NCI-H748 (cell line): Measurements from ENCODE around the gene SELENBP1.

Experiments
- DNase-seq: peaks from one replicate; lab custom pipeline; 2025; ENCODE audit not compliant: unreplicated experiment; lab: John Stamatoyannopoulos, UW

The SELENBP1 gene

GRCh38 chr1:151346082-151346768 lies 26.3 kb downstream of the SELENBP1 start:
- DNase-seq: no peak

DNA sequence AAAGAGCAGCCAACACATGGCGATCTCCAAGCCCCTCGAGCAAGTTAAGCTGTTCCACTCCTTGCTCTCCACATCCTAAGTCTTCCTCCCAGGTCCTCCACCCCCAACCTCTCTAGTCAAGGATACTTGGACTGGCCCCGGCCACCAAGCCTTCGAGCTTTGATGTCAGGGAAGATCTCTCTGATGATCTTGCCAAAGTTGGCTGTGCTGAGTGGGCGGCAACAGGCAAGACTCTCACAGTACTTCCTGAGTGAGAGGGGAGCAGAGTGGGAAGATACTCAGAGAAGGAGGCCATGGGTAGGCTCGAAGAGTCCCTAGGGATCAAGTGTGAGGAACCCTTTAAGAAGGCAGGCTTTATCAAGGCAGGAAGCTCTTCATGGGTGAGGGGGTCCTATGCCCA lies 28.2 kb downstream of the SELENBP1 start:
- no peak for DNase-seq

- no peak for DNase-seq
These were observed 28.9 kb downstream of the SELENBP1 start for GRCh38 chr1:151343587-151343986.

GRCh38 chr1:151342569-151342968 lies 29.9 kb downstream of the SELENBP1 start:
- DNase-seq: no peak

GRCh38 chr1:151342021-151342420 lies 30.5 kb downstream of the SELENBP1 start:
- DNase-seq: no peak

DNA sequence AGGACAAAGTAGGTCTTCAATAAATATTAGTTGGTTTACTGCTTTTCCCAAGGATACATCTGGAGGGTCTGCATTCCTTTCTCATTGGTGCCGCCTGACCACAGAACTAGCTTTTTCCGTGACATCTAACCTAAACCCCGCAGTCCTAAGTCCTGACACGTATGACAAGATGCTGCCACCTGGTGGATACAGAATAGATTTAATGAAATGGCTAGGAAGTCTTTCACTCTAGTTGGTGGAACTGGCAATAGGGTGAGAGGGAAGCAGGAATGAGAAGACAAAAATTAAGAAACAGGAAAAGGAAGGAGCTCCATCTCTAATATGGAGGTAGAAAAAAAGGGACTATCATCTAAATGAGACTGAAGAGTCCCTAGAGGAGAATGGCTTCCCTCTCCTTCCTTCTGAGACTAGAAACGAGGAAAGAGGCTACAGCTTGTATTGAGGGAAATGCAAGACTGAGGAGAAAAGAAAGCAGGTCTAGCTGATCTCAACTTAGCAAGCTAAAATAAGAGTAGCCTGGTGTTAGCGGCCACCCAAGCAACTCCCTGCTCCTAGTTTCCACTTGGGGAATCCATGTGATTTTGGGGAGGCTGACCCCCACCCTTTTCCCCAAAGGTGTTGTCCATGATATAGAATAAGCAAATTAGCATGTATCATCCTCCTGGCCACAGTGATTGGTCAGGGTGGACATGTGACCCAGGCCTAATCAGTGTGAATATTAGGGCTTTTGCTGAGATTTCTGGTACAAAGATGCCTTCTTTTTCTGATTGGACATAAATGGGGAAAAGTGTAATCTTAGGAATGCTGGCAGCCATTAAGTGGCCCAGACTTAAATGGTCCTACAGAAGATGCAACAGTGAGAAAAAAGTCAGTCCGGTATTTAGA lies 31.4 kb downstream of the SELENBP1 start:
- peak; percentile 81 for DNase-seq

- DNase-seq: no peak
These were observed 35.9 kb downstream of the SELENBP1 start for GRCh38 chr1:151336556-151336955.

DNA sequence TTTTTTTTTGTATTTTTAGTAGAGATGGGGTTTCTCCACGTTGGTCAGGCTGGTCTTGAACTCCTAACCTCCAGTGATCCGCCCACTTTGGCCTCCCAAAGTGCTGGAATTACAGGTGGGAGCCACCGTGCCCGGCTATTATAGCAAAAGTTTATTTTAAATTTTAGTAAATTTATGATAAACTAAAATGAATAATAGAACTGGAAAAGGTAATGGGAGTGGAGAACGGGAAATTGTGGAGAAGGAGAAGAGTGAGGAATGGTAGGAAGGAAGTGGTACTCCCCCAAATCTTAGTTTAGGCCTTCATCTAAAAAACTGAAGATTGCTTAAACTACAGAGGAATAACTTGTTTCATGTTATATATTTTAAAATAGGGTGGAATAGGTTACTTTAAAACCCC lies 37.7 kb downstream of the SELENBP1 start:
- no peak for DNase-seq

- peak; percentile 66 for DNase-seq
These were observed 44.4 kb downstream of the SELENBP1 start for GRCh38 chr1:151327903-151328674.

GRCh38 chr1:151327223-151327902 lies 45.1 kb downstream of the SELENBP1 start, which contains the start of gene PI4KB:
TSS of gene PI4KB (minus strand) at chr1:151327416. CDS start at chr1:151316481, 10,935 bp downstream.
- DNase-seq: peak; percentile 98

DNA sequence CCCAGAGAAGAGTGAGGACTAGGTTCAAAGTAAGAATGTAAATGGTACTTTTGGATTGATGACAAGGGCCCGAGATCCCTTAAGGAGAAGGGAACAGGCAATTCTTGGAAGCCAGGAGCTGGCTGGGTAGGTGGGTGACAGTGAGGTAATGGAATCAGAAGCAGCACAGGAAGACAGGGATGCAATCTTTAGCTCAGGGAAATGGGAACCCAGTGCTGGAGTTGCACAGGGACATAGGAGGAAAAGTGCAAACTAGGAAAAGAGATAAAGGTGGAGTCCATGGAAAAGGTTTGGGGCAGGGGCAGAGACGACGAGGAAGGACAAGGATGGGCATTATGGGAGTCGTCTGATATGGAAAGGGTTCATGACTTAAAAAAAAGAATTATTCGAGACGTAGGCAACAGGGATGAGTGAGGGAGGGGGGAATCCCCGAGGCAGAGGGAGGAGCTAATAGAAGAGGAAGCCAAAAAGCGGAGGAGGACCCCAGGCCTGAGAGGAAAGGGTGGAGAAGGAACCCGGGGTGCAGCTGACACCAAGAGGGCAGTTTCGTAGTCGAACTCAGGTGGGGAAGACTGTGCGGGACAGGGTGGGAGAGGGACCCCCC lies 45.8 kb downstream of the SELENBP1 start:
- peak; percentile 54 for DNase-seq

GRCh38 chr1:151325646-151326429 lies 46.7 kb downstream of the SELENBP1 start:
- DNase-seq: no peak

DNA sequence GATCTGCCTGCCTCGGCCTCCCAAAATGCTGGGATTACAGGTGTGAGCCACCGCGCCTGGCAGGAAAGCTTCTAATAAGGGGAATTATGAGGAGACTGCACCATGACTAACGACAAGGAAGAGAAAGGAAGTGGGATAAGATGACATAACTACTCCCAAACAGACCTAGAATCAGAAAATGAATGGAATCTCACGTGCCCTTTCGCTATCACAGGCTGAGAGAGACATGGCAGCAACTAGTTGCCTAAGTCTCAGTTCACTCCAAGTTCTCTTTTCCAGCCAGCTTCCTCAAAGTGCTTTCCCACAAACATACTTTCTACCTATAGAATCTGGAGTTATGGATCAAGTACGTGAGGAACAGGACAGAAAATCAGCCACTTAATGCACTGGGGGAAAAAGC lies 47.3 kb downstream of the SELENBP1 start:
- no peak for DNase-seq

DNA sequence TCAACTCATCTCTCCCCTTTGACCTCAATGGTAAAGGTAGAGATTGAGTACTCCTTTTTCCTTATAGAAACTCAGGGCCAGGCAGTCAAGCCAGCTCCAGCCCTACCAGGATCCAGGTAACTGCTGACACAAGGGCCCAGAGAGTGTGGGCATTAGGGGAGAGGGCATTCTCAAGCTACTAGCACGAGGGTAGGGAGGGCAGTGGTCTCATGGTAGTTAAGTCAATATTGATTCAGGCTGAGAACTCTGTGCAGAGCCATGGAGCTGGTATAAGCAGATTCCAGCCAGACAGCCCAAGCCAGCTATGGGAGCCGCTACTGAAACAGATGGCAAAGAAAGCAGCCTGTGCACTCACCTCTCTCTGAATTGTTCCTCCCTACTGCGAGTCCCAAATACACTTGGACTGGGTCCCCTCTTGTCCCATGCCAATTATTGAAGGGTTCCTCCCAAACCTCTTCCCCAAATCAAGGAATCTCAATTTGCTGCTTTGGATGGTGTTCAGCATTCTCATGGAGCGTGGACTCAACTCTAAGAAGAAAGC lies 48.0 kb downstream of the SELENBP1 start:
- DNase-seq: no peak

DNA sequence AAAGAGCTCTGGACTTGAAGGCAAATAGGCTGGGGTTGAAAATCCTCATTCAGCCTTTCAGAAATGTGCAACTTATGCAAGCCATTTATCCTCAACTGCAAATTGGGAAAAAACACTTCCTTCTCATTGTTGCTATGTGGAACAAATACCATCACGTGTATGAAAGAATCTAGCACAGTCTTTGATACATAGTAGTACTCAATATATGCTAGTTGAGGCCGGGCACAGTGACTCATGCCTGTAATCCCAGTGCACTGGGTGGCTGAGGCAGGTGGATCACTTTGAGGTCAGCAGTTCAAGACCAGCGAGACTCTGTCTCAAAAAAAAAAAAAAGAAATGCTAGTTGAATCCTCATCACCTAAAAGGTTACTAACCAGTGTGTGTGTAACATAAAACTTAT lies 53.5 kb downstream of the SELENBP1 start:
- no peak for DNase-seq

DNA sequence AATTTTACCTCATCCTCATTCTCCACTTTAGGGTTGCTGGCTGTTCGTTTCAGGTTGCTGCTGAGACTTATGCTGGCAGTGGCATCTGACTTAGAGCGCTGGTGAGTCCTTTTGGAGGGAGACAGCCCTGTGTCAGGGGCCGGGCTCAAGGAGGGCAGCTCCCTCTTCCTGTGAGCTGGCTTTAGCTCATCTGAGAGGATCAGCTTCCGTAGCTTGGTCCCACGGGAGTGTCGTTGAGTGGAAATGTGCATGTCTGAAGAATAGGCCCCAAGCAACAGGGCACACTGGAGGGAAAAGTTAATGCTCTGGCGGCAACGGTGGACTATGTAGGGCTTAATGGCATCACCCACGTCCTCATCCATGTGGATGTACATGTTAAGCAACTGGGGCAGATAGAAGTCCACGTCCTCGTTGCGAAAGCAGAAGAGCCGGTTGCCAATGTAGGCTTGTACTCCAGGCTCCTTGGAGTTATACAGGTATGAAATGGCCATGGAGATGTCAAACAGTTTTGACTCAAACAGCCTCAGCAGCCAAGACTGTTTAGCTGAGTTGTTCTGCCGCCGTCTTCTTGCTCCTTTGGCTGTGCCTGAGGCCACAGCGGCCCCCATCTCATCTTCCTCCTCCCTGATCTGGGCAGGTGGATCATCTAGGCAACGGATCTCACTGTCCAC lies 56.8 kb downstream of the SELENBP1 start:
- DNase-seq: no peak
